B cell (primary cell): Measurements from ENCODE around the gene PIBF1. TPM values are rescaled to one million over a fixed set of nuclear protein-coding genes. Genes with fewer than 3 reads are reported as not detected.

Experiments
- ATAC-seq: fragments of 200-7000 bp; cut with Tn5 transposase; one replicate; pipeline ENCODE4 v1.10.0; 2021; ENCODE audit warnings: low read depth, mild to moderate bottlenecking, moderate number of reproducible peaks, moderate library complexity
- CTCF ChIA-PET: fragments of 350-600 bp; sonication (Branson Sonifier 250); formaldehyde crosslinking; loops from one replicate; lab custom pipeline; 2021; ENCODE audit warnings: antibody characterized with exemption, inconsistent platforms; lab: Charles Lee
- POLR2A ChIA-PET: fragments of 350-600 bp; sonication (Branson Sonifier 250); formaldehyde crosslinking; loops from one replicate; lab custom pipeline; 2021; ENCODE audit warnings: antibody characterized with exemption; lab: Charles Lee
- DNase-seq: peaks from one replicate; pipeline ENCODE4 v3.0.0; 2013
- H2AFZ ChIP-seq: 2 replicates; pipeline ENCODE4 v1.6.1; 2012; ENCODE audit warnings: mild to moderate bottlenecking, low read depth, low read length; ENCODE audit not compliant: insufficient read depth, poor library complexity, severe bottlenecking
- H3K27ac ChIP-seq, 2 donors: 1 replicate in 1 of 2; 2 replicates in 1 of 2; pipeline ENCODE4 v1.5.1; 2012 to 2013; ENCODE audit warnings: low read length in 2 of 2, mild to moderate bottlenecking in 2 of 2, moderate library complexity in 1 of 2
- H3K27me3 ChIP-seq, 4 experiments: fragments of 200-600 bp in 1 of 4; sonication (generic) in 1 of 4; replicated peaks in 1 of 4; 1 replicate in 2 of 4; 2 replicates in 2 of 4; pipeline versions ENCODE4 v1.6.1 to v1.7.0; 2013 to 2016; ENCODE audit warnings: low read length in 3 of 4, mild to moderate bottlenecking in 2 of 4, mixed read lengths in 1 of 4, moderate library complexity in 1 of 4; ENCODE audit not compliant: insufficient read depth in 4 of 4, control insufficient read depth in 3 of 4; ENCODE audit errors: control extremely low read depth in 1 of 4
- H3K36me3 ChIP-seq, 2 experiments: replicated peaks in 1 of 2; 1 replicate in 1 of 2; 2 replicates in 1 of 2; pipeline versions ENCODE4 v1.6.1 to v1.7.1; 2013; ENCODE audit warnings: low read length in 1 of 2; ENCODE audit not compliant: insufficient read depth in 2 of 2, control insufficient read depth in 1 of 2; ENCODE audit errors: control extremely low read depth in 1 of 2, extremely low read depth in 1 of 2
- H3K4me1 ChIP-seq, 2 donors: fragments of 200-600 bp in 1 of 2; sonication (generic) in 1 of 2; 1 replicate in 1 of 2; 2 replicates in 1 of 2; pipeline versions ENCODE4 v1.5.1 to v1.6.1; 2013 to 2017; ENCODE audit warnings: low read length in 2 of 2; ENCODE audit not compliant: control insufficient read depth in 2 of 2, insufficient read depth in 2 of 2
- H3K4me2 ChIP-seq: replicated peaks from 2 replicates; pipeline ENCODE3; 2012; ENCODE audit warnings: mild to moderate bottlenecking, low read depth, low read length; ENCODE audit not compliant: poor library complexity, severe bottlenecking
- H3K4me3 ChIP-seq, 5 experiments: fragments of 200-600 bp in 1 of 5; sonication (generic) in 1 of 5; 1 replicate in 3 of 5; 2 replicates in 2 of 5; pipeline versions ENCODE4 v1.5.1 to v1.7.0; 2011 to 2016; ENCODE audit warnings: low read length in 4 of 5, mild to moderate bottlenecking in 4 of 5, low read depth in 2 of 5, control low read depth in 1 of 5, moderate library complexity in 1 of 5; ENCODE audit not compliant: insufficient read depth in 1 of 5; ENCODE audit errors: control extremely low read depth in 1 of 5, extremely low read depth in 1 of 5
- H3K79me2 ChIP-seq: fragments of 200-600 bp; sonication (generic); one replicate; pipeline ENCODE4 v1.6.0; 2016; ENCODE audit warnings: low read length; ENCODE audit not compliant: control insufficient read depth, insufficient read depth
- H3K9ac ChIP-seq: fragments of 200-600 bp; sonication (generic); 2 replicates; pipeline ENCODE4 v1.6.1; 2017; ENCODE audit warnings: mild to moderate bottlenecking, low read length, moderate library complexity
- H3K9me3 ChIP-seq, 3 donors: one replicate each; pipeline versions ENCODE4 v1.6.1 to v1.7.1; 2013; ENCODE audit warnings: low read length in 2 of 3; ENCODE audit not compliant: control insufficient read depth in 2 of 3, insufficient read depth in 1 of 3; ENCODE audit errors: control extremely low read depth in 1 of 3
- H4K20me1 ChIP-seq: 2 replicates; pipeline ENCODE4 v1.6.0; 2012; ENCODE audit warnings: mild to moderate bottlenecking, low read length; ENCODE audit not compliant: insufficient read depth, control insufficient read depth, poor library complexity, severe bottlenecking
- H3K27ac Mint-ChIP-seq: one replicate; pipeline ENCODE4 v1.8.0; 2021; ENCODE audit warnings: mixed read lengths
- H3K27me3 Mint-ChIP-seq: one replicate; pipeline ENCODE4 v1.8.0; 2021; ENCODE audit warnings: mixed read lengths
- H3K4me1 Mint-ChIP-seq: one replicate; pipeline ENCODE4 v1.8.0; 2021; ENCODE audit warnings: mixed read lengths
- H3K4me3 Mint-ChIP-seq: one replicate; pipeline ENCODE4 v1.8.0; 2021; ENCODE audit warnings: mixed read lengths
- H3K9me3 Mint-ChIP-seq: one replicate; pipeline ENCODE4 v1.8.0; 2022; ENCODE audit warnings: mixed read lengths; ENCODE audit not compliant: insufficient read depth
- CTCF ChIP-seq: fragments of 200-600 bp; IDR thresholded peaks from one replicate; pipeline ENCODE4 v1.8.0; 2022; ENCODE audit warnings: antibody characterized with exemption, mild to moderate bottlenecking
- EZH2 ChIP-seq: IDR thresholded peaks from 2 replicates; pipeline ENCODE4 v1.6.1; 2012; ENCODE audit warnings: borderline replicate concordance, low read depth, mild to moderate bottlenecking, moderate library complexity, low read length; ENCODE audit not compliant: insufficient read depth, poor library complexity, severe bottlenecking
- WGBS: methylation state at CpG from one replicate; pipeline ENCODE4 v1.1.5; 2013; ENCODE audit warnings: missing lambda C conversion rate; ENCODE audit not compliant: insufficient coverage; 5-methylcytosine and 5-hydroxymethylcytosine counted together
- intact Hi-C: fragments of 100-400 bp; cut with micrococcal nuclease; formaldehyde crosslinking; loops from one replicate; pipeline ENCODE4 v1.10.0; 2022
- polyA plus RNA-seq: library from polyadenylated mRNA; depleted of rRNA; stranded (reverse); fragments of >200 nt; gene quantifications from 2 replicates; pipeline ENCODE4 v1.2.3, GENCODE V29; 2012
- total RNA-seq, 2 donors: library from RNA; stranded (reverse); fragments of 120-200 nt in 1 of 2; gene quantifications; 1 replicate in 1 of 2; 2 replicates in 1 of 2; pipeline versions ENCODE4 v1.2.3 to v1.2.4, GENCODE V29; 2013 to 2022

The PIBF1 gene
- total and polyA plus RNA-seq, 2 donors (not counting 1 experiment from before 2014, with no cell fraction given): 4.5 to 43.1 TPM

- H2AFZ ChIP-seq: no peak overlapping the region
- H3K79me2 ChIP-seq: no peaks in the 10 kb centered on the region
- H3K9ac ChIP-seq: no peak overlapping the region
- H3K4me2 ChIP-seq: no peak overlapping the region
- no peak overlapping the region for H3K4me3 ChIP-seq
- H3K4me1 ChIP-seq: no peaks in the 10 kb centered on the region
- H4K20me1 ChIP-seq: no peaks in the 10 kb centered on the region
- WGBS: no CpG with 5 or more reads among the region's 2 CpGs
- ATAC-seq (no peak), DNase-seq (no peak)
- no peak overlapping the region for H3K4me3 Mint-ChIP-seq
- TF ChIP-seq EZH2 (no peak), CTCF (no peak)
- H3K4me1 Mint-ChIP-seq: no peaks in the 10 kb centered on the region
- no peaks in the 10 kb centered on the region for H3K27me3 Mint-ChIP-seq
- CTCF ChIA-PET: no interaction called here
- H3K27ac ChIP-seq: no peak overlapping the region
- no peaks in the 10 kb centered on the region for H3K9me3 ChIP-seq
- peaks cover 0 to 12% of the 10 kb centered on the region in 2 experiments for H3K36me3 ChIP-seq
- no peaks in the 10 kb centered on the region for H3K9me3 Mint-ChIP-seq
- no peak overlapping the region for H3K27ac Mint-ChIP-seq
- no peaks in the 10 kb centered on the region for H3K27me3 ChIP-seq
- POLR2A ChIA-PET: no interaction called here
- intact Hi-C loops: no loop called here
These were observed 138.2 kb downstream of the PIBF1 start for GRCh38 chr13:72920097-72920496.

- DNase-seq (no peak), ATAC-seq (no peak)
- H3K4me3 Mint-ChIP-seq: no peak overlapping the region
- H3K27ac Mint-ChIP-seq: no peak overlapping the region
- no peak overlapping the region for H2AFZ ChIP-seq
- H3K27me3 Mint-ChIP-seq: no peaks in the 10 kb centered on the region
- no peak overlapping the region for H3K4me3 ChIP-seq
- H3K9ac ChIP-seq: no peak overlapping the region
- no peaks in the 10 kb centered on the region for H3K27me3 ChIP-seq
- H3K4me2 ChIP-seq: no peak overlapping the region
- peaks cover 0 to 2% (median 0%) of the 10 kb centered on the region in 3 donors for H3K9me3 ChIP-seq
- H4K20me1 ChIP-seq: no peaks in the 10 kb centered on the region
- H3K27ac ChIP-seq: no peak overlapping the region
- ChIA-PET CTCF (no interaction called here), POLR2A (no interaction called here)
- H3K36me3 ChIP-seq: peaks cover 6 to 19% of the 10 kb centered on the region in 2 experiments
- intact Hi-C loops: no loop called here
- H3K4me1 Mint-ChIP-seq: no peaks in the 10 kb centered on the region
- no peaks in the 10 kb centered on the region for H3K4me1 ChIP-seq
- H3K79me2 ChIP-seq: no peaks in the 10 kb centered on the region
- no peaks in the 10 kb centered on the region for H3K9me3 Mint-ChIP-seq
- TF ChIP-seq CTCF (no peak), EZH2 (no peak)
These were observed 149.4 kb downstream of the PIBF1 start for GRCh38 chr13:72931311-72931710.
